HG02840 (cell line): ENCODE measurements around the gene POLR2E.

Source experiments
- ATAC-seq: cut with Tn5 transposase; IDR thresholded peaks from one replicate; pipeline ENCODE4 v1.9.1; 2021; ENCODE audit warnings: mild to moderate bottlenecking, moderate library complexity, moderate number of reproducible peaks; ENCODE audit not compliant: unreplicated experiment, low FRiP score

Gene POLR2E

GRCh38 chr19:1054102-1055027, 40.8 kb downstream of the POLR2E start:
- no peak for ATAC-seq

GRCh38 chr19:1053176-1054101, 41.7 kb downstream of the POLR2E start:
- no peak for ATAC-seq

GRCh38 chr19:1052349-1052975, 42.7 kb downstream of the POLR2E start:
- no peak for ATAC-seq

- no peak for ATAC-seq
Measured at GRCh38 chr19:1051791-1052190, 43.4 kb downstream of the POLR2E start.

GRCh38 chr19:1050989-1051788, 44.0 kb downstream of the POLR2E start:
- no peak for ATAC-seq

- no peak for ATAC-seq
Measured at GRCh38 chr19:1049800-1050199, 45.4 kb downstream of the POLR2E start.

- no peak for ATAC-seq
Measured at GRCh38 chr19:1049106-1049505, 46.1 kb downstream of the POLR2E start.

GRCh38 chr19:1047696-1048147, 47.5 kb downstream of the POLR2E start:
- no peak for ATAC-seq

- no peak for ATAC-seq
Measured at GRCh38 chr19:1046836-1047695, 48.1 kb downstream of the POLR2E start.

GRCh38 chr19:1046117-1046626, 49.0 kb downstream of the POLR2E start:
- no peak for ATAC-seq

GRCh38 chr19:1045247-1045603, 50.0 kb downstream of the POLR2E start:
- no peak for ATAC-seq

GRCh38 chr19:1042689-1043511, 52.3 kb downstream of the POLR2E start:
- no peak for ATAC-seq

GRCh38 chr19:1041835-1042685, 53.1 kb downstream of the POLR2E start:
- ATAC-seq, result no peak

- ATAC-seq, result no peak
Measured at GRCh38 chr19:1041272-1041834, 53.8 kb downstream of the POLR2E start.

GRCh38 chr19:1040476-1041271, 54.5 kb downstream of the POLR2E start:
- peak; percentile 36 for ATAC-seq
